GM18870 (cell line): Measurements from ENCODE around the gene ELFN1.
"Not testable (repeated sequence)": the region's sequence is repeated elsewhere in the genome, so short reads cannot be mapped to it uniquely, and the experiment has no call there.

Experiments
- ATAC-seq: cut with Tn5 transposase; IDR thresholded peaks from one replicate; pipeline ENCODE4 v1.9.1; 2021; ENCODE audit warnings: moderate library complexity; ENCODE audit not compliant: unreplicated experiment

Gene ELFN1

GRCh38 chr7:1707756-1708595 is 37.9 kb downstream of the ELFN1 start:
- ATAC-seq, result no peak

- no peak for ATAC-seq
Measured at GRCh38 chr7:1708596-1709251, 38.6 kb downstream of the ELFN1 start.

DNA sequence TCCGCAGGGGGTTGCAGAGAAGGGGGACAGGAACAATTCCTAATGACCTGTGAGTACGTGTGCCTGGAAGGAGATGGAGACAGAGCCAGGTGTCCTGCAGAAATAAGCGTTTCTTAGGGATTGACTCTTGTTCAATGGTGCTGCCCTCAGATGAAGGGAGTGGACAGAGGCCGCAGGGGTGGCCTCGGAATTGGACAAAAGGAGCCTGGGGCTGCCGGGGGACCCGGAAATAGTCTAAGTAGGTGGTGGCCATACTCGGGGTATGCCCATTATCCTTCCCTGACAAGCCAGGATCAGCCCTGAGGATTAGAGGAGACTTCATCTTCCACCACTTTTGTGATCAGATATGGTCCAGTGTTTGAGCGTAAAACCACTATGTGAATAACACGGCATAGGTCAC is 39.2 kb downstream of the ELFN1 start:
- no peak for ATAC-seq

DNA sequence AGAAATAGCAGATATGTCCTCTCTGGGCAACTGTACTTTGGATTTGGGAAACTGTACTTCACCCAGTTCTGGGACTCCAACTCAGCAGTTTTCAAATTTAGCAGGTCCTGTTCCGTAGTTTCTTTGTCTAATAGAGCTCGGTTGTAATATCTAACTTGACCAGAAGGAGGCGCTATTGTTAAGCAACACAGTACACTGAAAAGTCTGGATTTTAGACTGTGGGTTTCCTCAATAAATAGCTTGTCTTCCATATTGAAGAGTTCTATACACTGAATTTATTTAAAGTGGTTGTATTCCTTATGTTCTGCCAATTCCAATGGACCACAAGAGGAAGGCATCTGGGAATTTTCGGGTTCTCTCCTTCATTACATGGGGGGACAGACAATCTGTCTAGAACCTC is 39.8 kb downstream of the ELFN1 start:
- no peak for ATAC-seq

DNA sequence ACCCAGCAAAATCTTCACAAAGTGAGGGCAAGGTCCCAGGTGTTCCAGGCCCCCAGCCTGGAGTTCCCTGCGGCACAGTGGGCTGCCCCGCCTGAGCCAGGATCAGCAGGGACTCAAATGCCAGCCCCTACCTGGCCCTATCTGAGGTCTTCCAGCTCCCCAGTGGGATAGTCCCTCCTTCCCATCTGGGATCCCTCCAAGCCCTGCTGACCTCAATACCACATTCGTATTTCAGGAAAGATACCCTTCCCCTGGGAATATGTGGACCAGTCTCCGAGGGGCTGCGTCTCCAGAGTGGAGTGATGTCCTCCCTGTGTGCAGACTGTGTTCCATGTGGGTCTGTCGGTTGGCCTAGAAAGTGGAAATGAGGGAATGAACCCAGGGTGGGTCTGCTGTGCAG is 40.9 kb downstream of the ELFN1 start:
- ATAC-seq, result no peak

- no peak for ATAC-seq
Measured at GRCh38 chr7:1712907-1713501, 42.9 kb downstream of the ELFN1 start.

GRCh38 chr7:1713502-1714484 is 43.7 kb downstream of the ELFN1 start:
- ATAC-seq, result no peak

DNA sequence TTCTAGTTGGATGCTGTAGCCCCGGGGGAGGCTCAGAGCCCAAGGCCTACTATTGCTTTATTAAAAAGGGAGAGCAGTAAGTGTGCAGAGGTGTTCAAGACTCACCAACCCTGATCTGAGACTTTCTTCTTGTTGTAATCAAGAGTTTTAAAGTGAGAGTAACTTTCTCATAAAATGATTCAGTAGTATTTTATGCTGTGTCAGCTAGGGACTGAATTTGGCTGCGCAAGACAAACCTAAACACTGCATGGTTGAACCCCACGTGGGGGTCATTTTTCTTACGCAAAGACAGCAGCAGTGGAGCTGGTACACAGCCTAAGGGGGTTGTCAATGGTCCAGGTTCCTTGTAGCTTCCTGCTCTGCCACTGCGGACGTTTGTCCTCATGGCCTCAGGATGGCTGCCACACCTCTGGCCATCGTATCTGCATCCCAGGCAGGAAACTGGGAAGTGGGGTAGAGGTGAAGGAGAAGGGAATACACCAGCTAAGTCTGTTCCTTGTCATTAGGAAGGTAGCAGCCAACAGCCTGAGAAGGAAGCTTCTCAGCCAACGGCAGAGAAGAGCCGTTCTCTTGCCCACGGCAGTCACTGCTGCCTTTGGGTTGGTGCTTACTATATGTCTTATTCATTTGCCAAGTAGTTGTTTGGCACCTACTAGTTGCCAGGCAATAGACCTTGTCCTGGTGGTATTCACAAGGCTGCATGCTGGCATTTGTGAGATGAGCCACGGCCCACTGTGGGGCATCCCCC is 44.7 kb downstream of the ELFN1 start:
- no peak for ATAC-seq

DNA sequence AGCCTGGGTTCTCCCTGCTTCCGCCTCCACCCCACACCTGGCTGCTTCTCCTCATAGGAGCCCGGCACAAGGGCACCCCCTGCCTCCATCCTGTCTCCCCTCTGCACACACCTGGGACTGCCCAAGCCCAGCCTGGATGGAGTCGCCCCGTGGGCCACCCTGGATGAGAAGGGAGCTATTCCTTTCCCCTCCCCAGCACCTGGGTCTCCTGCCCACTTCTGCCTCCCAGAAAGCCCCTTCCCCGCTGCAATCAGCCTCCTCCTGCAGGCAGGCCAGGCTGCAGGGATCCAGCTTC is 45.2 kb downstream of the ELFN1 start:
- no peak for ATAC-seq

GRCh38 chr7:1715671-1716074 is 45.6 kb downstream of the ELFN1 start:
- ATAC-seq, result no peak

DNA sequence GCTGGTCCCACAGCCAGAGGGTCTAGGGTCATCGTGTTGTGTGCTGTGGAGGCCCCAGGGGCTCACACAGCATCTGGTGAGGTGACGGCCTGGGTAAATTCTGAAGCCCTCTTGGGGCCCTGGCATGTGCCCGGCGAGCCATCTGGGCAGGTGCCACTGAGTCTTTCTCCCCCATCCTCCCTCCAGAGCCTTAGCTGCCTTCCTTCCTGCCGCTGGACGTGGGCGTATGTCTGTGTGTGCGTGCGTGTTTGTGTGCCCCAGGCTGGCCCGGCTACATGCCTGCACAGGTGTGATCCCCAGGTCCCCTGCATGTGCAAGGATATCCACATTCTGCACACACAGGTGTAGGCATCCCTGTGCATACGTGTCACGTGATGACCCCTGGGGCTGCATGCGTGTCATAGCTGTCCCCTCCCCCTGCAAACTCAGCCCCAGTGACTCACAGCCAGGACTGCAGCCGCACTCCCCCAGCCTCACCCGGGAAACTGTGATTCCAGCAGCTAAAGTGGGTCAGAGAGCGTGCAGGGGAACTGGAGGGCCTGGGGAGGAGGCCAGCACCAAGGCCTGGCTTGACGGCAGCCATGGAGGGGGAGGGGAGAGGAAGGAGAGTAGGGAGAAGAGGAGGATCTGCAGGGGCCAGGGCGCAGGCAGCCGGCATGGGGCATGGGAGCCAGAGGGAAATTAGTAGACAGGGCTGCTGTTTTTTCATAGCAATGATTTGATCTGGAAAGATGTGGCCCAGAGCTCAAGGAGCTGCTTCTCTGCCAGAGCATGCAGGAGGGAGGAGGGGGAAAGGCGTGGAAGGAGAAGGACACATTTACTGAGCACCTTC is 46.4 kb downstream of the ELFN1 start:
- no peak for ATAC-seq

DNA sequence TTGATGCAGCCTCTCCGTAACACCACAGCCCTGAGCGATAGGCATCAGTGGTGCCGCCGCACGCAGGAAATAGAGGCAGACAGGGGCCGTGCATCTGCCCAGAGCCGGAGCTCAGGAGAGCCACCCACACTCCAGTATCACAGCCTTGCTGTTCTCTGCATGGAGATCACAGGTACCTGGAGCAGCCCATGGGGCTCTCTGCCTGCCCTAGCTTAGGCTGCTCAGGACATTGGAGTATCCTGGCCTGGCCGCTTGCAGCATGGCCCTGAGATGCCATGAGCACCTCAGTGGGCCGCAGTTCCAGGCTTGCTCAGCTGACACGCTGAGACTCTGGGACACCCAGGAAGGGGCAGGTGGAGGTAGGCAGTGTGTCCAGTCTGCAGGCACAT is 47.0 kb downstream of the ELFN1 start:
- no peak for ATAC-seq

- ATAC-seq, result no peak
Measured at GRCh38 chr7:1717903-1718676, 48.0 kb downstream of the ELFN1 start.

GRCh38 chr7:1718850-1719249 is 48.8 kb downstream of the ELFN1 start:
- ATAC-seq, result not testable (repeated sequence)

DNA sequence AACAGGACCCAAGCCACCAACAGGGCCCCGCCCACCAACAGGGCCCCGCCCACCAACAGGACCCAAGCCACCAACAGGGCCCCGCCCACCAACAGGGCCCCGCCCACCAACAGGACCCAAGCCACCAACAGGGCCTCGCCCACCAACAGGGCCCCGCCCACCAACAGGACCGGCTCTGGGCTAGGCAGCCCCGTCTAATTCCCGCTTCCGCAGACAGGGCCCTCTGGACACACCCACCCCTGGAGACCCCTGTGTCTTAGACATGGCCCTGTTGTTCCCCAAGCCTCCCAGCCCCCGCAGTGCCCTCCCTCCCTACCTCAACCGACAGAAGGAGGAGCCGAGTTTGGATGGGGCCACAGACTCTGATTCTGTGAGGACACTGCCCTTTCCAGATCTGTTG is 49.2 kb downstream of the ELFN1 start:
- ATAC-seq, result not testable (repeated sequence)

DNA sequence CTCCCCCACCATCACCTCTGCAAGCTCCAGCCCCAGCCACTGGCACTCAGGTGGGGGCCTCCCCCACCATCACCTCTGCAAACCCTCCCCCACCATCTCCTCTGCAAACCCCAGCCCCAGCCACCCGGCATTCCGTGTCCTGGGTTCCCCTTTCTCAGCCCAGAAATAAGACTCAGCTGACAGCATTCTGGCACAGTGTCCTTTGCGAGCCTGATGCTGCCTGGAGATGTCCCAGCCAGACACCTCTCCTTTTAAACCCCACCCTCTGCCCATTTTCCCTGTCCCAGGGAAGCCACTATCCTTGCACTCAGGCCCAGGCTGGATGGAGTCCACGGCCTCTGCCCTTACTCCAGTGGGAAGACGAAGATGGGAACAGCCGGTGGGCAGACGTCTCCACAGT is 49.8 kb downstream of the ELFN1 start:
- no peak for ATAC-seq

GRCh38 chr7:1720326-1720725 is 50.2 kb downstream of the ELFN1 start:
- ATAC-seq, result no peak

DNA sequence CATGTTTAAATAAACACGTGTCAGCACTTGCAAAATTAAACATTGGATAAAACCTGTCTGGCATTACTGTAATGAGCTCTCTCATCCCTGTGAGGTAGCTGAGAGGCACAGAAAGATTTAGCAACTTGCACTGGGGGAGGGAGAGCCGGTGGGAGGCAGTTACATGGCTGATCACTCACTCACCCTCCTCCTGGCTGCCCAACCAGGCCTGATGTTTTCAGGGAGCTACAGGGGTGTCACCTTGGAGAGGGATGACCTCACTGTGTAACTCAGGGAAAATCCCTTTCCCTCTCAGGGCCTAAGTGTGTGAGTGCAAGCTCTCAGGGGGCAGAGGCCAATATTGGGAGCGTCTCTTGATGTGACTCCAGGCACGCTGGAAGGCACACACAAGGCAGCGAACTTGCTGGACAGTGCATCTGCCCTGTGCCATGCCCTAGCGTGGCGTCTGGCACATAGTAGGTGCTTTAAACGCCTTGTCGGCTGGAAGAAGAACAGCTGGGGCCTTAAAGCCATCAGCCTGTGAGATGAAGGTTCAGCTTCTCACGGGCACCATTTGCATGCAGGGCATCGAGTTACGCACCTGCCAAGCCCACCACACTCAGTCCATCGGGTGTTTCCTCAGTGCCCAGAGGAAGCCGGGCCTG is 51.1 kb downstream of the ELFN1 start:
- no peak for ATAC-seq
